ENCODE measurements around the gene IST1.
A peak's percentile ranks its signal among the peaks of the same experiment; 100 is the strongest.
"Not testable (repeated sequence)": the region's sequence is repeated elsewhere in the genome, so short reads cannot be mapped to it uniquely, and the experiment has no call there.

Gene IST1

GRCh38 chr16:71882505-71883167, 12.7 kb upstream of the IST1 start:
- DNase-seq, result peak; percentile 91

- peak; percentile 70 for DNase-seq
Observed at GRCh38 chr16:71883168-71883848, 12.0 kb upstream of the IST1 start.

DNA sequence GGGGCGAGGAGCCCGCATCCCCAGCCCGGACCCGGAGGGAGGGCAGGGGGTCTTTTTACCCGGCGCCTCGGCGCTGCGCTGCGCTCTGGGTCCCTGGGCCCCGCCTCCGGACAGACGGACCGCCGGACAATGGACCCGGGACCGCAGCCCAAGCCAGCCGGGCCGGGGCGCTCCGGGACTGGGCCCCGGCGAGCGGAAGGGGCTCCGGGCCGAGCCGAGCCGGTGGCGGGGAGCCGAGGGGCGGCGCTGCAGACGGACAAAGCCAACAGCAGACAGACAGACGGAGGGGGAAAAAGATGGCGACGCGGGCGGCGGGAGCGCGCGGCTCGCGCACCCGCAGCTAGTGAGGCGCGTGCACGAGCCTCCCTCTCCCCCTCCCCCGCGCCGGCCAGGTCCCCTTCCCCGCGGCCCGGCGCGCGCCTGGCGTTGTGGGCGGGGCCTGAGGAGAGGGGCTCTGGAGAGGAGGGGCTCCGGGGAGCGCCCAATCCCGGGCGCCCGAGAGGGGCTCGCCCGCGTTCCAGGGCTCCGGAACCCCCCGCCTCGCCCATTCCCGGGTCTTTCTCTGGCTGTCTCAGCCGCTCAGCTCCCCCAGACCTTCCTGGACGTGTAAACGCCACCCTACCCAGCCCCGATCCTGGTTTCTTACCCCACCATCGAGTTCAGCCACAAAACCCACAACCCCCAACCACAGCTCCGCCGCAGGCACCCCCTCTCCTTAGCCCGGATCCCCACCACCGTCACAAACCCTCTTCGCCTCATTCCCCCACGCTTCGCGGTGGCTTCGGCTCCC, 11.3 kb upstream of the IST1 start, which contains the start of gene ZNF821:
Gene ZNF821 (minus strand): TSS at position 334 of the 790 bp plus-strand sequence. CDS start 4,236 bp downstream, outside the sequence.
- DNase-seq, result peak; percentile 83

- no peak for DNase-seq
Observed at GRCh38 chr16:71885261-71885650, 10.1 kb upstream of the IST1 start.

- DNase-seq, result no peak
Observed at GRCh38 chr16:71889147-71889546, 6.2 kb upstream of the IST1 start.

- no peak for DNase-seq
Observed at GRCh38 chr16:71893888-71894228, 1.5 kb upstream of the IST1 start.

GRCh38 chr16:71894229-71894920, 956 bp upstream of the IST1 start:
- peak; percentile 54 for DNase-seq

DNA sequence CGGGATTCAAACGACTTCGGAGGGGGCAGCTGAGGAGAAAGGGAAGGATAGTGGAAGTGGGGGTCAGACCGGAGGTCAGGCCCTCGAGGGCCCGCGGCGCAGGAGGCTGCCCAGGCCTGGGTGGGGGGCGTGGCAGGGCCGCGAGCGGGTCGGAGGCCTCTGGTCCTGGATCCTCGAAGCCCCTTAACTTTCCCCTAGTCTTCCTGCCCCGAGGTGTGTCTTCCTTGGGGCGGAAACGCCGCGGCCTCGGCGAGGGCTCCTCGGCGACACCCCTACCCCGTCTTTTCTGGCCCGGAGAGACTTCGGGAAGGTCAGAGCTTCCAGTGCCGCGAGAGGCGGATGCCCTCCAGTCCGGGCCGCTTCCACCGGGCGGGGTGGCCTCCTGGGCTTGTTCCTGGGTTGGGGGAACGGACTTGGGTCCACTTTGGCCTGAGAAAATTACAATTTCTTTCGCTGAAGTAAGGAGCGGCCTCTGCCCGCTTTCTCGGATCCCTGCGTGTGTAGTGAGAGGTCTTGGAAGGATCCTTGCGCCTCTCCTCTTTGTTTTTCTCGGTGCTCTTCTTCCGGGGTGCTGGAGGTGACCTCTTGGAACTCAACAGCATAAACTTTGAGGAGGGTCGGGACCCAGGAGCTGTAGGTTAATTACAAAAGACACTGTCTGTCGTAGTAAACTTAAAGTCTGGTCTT, 491 bp downstream of the IST1 start:
- no peak for DNase-seq

GRCh38 chr16:71896764-71897368, 1.5 kb downstream of the IST1 start:
- no peak for DNase-seq

GRCh38 chr16:71899171-71899570, 3.8 kb downstream of the IST1 start:
- DNase-seq, result no peak

- DNase-seq, result no peak
Observed at GRCh38 chr16:71902656-71903365, 7.5 kb downstream of the IST1 start.

GRCh38 chr16:71903608-71904007, 8.3 kb downstream of the IST1 start:
- DNase-seq, result no peak

DNA sequence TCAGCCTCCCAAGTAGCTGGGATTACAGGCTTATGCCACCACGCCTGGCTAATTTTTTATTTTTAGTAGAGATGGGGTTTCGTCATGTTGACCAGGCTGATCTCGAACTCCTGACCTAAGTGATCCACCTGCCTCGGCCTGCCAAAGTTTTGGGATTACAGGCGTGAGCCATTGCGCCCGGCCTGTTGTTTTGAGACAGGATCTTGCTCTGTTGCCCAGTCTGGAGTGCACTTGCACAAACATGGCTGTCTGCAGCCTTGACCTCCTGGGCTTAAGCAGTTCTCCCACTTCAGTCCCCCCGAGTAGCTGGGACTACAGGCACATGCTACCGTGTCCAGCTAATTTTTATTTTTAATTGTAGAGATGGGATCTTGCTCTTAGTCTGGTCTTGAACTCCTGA, 8.9 kb downstream of the IST1 start:
- no peak for DNase-seq

GRCh38 chr16:71905765-71906164, 10.4 kb downstream of the IST1 start:
- not testable (repeated sequence) for DNase-seq

GRCh38 chr16:71911121-71911520, 15.8 kb downstream of the IST1 start:
- DNase-seq, result no peak

DNA sequence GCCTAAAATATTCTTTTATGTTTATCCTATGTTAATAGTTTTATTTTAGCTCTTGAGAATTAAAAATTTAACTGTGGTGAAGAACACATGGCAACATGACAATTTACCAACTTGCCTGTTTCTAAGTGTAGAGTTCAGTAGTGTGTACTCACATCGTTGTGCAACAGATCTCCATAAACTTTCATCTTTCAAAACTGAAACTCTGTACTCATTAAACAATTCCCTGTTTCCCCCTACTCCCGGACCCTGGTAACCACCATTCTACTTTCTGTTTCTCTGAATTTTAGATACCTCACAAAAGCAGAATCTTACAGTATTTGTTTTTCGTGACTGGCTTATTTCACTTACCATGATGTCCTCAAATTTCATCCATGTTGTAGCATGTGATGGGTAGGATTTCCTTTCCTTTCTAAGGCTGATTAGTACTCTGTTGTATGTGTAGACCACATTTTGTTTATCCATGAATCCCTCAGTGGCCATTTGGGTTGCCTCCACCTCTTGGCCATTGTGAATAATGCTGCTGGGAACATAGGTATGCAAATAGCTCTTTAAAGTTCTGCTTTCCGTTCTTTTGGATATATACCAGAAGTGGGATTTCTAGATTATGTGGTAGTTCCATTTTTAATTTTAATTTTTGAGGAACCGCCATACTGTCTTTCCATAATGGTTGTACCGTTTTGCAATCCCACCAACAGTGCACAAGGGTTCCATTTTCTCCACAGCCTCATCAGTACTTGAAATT, 17.4 kb downstream of the IST1 start:
- no peak for DNase-seq

DNA sequence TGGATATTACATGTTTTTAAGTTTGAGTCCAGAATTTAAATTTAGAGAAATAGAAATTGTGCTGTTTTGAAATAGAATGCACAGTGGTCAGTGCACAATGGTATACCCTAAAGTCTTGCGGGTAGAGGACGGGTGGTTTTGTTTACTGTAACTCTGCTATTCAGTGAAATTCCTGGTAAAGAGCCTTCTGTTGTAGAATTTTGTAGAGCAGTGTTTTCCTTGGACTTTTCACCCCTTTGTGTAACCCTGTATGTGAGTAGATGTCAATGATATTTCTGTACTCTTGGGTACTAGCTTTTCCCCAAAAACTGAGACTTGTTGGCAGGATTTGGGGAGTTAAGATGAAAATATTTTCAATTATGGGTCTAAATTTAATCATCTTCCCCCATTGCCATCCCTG, 19.5 kb downstream of the IST1 start:
- DNase-seq, result no peak

DNA sequence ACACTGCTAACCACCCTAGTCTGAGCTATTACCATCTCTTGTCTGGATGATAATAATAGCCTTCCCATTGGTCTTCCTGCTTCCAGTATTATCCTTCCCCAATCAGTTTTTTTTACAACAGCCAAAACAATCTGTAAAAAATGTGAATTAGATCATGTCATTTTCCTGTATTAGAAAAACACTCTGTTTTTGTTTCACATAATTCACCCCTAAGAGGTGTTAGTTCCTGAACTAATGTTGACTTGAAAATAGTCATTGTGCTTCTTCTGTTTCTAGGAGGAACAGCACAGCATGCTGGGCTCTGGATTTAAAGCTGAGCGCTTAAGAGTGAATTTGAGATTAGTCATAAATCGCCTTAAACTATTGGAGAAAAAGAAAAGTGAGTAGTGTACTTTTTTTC, 20.0 kb downstream of the IST1 start:
- no peak for DNase-seq

DNA sequence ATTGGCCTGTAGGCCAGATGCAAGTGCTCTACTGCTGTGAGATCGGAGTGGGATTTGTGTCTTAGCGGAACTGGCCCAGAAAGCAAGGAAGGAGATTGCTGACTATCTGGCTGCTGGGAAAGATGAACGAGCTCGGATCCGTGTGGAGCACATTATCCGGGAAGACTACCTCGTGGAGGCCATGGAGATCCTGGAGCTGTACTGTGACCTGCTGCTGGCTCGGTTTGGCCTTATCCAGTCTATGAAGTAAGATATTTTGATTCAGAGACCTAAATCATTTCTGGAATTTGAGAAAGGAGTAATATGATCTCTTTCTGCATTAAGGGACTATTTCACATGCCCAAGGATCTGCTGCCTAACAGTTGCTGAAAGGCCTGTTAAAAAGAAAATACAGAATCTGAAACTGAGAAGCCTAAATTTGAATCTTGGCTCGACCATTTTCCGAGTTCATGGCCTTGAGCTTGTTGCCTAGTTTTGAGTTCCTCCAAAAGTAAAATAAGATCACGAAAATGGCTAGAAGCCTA, 21.1 kb downstream of the IST1 start:
- DNase-seq, result no peak

GRCh38 chr16:71917900-71918299, 22.6 kb downstream of the IST1 start:
- no peak for DNase-seq

GRCh38 chr16:71919035-71919434, 23.7 kb downstream of the IST1 start:
- no peak for DNase-seq
